NCI-H1092 (cell line): Measurements from ENCODE around the gene NECTIN1.

Experiments used
- DNase-seq: peaks from one replicate; lab custom pipeline; 2025; lab: John Stamatoyannopoulos, UW

NECTIN1 gene

GRCh38 chr11:119640541-119640940 is 88.5 kb downstream of the NECTIN1 start:
- DNase-seq: no peak

DNA sequence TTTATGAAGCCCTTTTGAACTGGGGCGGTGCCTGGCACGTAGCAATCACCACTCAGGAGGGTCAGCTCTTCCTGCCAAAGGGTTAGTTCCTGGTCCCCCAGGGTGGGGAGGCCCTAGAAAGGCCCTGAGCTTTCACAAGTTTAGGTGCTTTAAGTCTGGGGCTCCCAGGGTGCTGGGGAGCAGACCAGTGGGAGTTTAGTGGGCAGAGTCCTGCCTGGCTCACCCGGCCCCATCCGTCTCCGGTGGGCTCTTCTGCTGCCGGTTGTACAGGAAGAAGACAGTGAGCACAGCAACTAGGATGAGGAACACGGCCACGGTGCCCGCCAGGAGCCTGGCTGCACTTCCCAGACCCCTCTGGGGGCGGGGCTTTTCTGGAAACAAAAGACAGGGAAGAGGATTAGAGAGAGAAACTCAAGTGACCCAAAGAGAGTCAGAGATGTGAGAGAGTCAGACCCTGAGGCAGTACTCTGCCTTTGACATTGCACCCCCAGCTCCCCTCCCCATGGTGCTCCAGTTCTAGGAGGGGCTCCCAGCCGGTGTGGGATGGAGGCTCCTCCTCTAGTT is 89.3 kb downstream of the NECTIN1 start:
- DNase-seq: no peak

- DNase-seq: no peak
These were observed 90.1 kb downstream of the NECTIN1 start for GRCh38 chr11:119638851-119639250.

DNA sequence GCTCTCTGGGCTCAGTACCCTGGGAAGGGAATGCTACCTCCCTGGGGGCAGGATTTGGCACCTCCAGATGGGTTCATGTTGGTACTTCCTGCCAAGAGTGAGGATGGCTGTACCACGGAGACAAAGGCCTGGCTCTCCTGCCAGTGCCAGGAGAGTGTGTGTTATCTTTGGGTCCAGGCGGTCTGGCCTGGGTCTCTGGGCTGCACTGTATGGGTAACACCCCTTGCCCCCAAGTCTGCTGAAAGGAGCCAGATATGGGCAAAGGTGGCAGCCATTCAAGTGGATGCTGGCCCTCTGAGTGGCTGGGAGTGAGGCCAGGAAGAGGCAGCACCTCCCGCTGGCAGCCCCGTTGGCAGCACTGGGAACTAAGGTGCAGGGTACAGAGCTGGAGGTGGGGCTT is 91.5 kb downstream of the NECTIN1 start:
- no peak for DNase-seq

DNA sequence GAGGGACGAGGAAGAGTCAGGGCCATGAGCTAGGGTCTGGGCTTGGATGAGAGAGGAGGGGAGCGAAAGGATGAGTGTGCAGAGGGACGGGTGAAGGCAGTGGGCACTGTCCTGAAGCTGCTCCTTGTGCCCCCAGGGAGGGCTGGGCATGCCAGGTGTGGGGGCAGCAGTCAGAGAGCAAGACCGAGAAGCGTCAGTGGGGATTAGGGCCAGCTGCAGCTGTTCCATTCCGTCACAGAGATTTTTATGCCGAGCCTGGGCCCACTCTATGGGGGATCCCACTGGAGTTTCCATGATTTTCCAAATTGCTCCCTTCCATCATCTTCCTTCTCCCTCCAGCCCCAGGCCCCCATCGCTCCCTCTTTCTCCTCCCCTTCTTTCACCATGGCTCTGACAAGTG is 93.2 kb downstream of the NECTIN1 start:
- no peak for DNase-seq

GRCh38 chr11:119635041-119635740 is 93.8 kb downstream of the NECTIN1 start:
- no peak for DNase-seq

GRCh38 chr11:119634301-119634700 is 94.7 kb downstream of the NECTIN1 start:
- DNase-seq: no peak

GRCh38 chr11:119629834-119630624 is 99.0 kb downstream of the NECTIN1 start:
- DNase-seq: no peak

GRCh38 chr11:119629085-119629484 is 99.9 kb downstream of the NECTIN1 start:
- no peak for DNase-seq

DNA sequence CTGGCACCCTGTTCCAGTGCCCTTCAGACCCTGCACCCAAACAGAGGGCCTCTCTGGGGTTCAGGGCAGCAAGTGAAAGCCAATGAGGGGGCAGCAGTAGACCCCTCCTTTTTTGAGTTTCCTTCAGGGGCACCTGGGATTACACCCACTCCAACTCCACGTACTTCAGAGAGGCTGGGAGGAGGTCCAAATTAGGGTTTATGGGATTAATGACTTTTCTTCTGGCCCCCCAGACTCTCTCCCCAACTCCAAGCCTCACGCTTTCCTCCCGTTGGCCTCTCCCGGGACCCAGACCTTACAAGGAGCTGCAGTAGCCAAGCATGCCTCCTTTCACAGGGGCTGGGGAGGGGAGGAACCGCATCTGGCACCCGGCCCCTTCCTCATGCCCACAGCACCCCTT is 101.7 kb downstream of the NECTIN1 start:
- DNase-seq: no peak

GRCh38 chr11:119626871-119627270 is 102.1 kb downstream of the NECTIN1 start:
- DNase-seq: no peak

GRCh38 chr11:119626197-119626841 is 102.7 kb downstream of the NECTIN1 start:
- DNase-seq: no peak

- DNase-seq: no peak
These were observed 103.6 kb downstream of the NECTIN1 start for GRCh38 chr11:119625206-119625978.

- no peak for DNase-seq
These were observed 104.4 kb downstream of the NECTIN1 start for GRCh38 chr11:119624629-119625028.

DNA sequence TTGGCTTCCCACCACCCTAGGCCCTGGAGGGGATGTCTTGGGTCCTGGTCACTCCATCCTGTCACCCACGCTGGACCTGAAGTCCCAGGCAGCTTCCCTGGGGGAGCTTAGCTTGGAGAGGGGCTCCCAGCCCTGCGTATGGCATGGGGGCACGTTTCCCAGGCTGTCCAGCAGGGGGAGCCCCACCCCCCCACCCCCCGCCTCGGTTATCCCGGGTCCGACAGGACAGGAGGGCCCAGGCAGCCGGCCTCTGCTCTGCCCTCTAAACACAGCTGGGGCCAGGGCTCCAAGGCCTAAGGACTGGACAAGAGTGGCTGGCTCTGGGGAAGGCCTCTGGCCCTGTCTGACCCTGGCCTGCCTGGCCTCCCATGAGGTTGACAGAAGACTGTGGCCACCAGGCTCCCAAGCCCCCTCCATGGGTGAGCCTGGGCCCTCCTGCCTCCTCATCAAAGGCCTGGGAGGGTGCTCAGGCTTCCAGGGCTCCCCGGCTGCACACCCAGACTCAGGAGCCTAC is 104.8 kb downstream of the NECTIN1 start:
- no peak for DNase-seq

DNA sequence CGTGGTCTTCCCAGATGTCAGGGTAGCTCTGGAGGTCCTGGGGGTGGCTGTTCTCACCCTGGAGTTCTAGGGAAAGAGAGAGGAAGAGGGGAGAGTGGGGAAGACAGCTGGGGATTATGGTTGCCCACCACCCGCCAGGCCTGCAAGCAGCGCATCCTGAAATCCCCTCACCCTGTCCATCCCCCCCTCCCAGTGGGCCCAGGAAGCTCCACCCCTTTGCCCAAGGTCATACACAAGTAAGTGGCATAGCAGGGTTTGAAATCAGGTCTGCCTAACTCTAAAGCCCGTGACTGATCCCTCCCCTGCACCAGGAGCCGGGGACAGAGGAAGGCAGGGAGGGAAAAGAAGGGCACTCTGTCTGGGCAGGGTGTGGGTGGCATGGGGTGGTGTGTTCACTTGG is 105.3 kb downstream of the NECTIN1 start:
- no peak for DNase-seq

GRCh38 chr11:119622454-119623143 is 106.4 kb downstream of the NECTIN1 start:
- DNase-seq: no peak

- no peak for DNase-seq
These were observed 109.3 kb downstream of the NECTIN1 start for GRCh38 chr11:119619665-119620064.

DNA sequence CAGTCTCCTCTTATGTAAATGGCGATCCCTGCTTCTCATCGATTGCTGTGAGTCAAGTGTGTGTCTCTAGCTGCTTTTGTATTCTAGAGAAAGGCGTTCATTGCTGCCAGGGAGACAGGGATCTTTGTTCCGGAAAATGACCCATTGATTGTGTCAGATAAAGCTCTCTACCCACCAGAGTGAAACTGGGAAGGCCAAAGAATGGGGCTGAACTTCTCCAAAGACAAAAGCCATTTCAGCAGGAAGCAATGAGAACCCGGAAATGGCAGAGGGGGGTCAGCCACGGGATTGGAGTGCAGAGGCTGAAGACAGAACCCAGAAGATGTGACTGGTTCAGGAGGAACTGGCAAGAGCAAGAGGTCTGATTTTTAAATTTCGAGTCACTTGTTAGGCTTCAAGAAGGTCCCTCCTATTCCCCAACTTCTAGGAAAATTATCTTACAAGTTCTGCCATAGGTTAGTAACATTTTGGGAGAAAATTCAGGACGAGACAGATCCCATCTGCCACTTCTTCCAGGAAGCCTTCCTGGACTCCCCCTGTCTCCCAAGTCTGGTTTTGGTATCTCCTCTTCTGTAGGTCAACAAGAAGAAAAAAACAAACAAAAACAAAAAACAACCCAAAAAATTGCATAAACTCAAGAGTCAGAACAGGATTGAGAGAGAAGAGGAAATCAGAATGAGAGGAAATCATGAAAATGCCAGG is 110.6 kb downstream of the NECTIN1 start:
- no peak for DNase-seq

- DNase-seq: no peak
These were observed 111.7 kb downstream of the NECTIN1 start for GRCh38 chr11:119617340-119617713.
